Left hindlimb (tissue), 1 donor: Measurements from ENCODE around the gene BABAM2.
"Not testable (repeated sequence)": the region's sequence is repeated elsewhere in the genome, so short reads cannot be mapped to it uniquely, and the experiment has no call there.

Experiments used
- DNase-seq: peaks from one replicate; pipeline ENCODE4 v3.0.0-alpha.2; 2018

BABAM2 gene

GRCh38 chr2:27988306-27988705 is 97.8 kb downstream of the BABAM2 start:
- no peak for DNase-seq

GRCh38 chr2:27988718-27989117 is 98.2 kb downstream of the BABAM2 start:
- DNase-seq, result no peak

- no peak for DNase-seq
Observed at GRCh38 chr2:27989149-27989548, 98.6 kb downstream of the BABAM2 start.

- no peak for DNase-seq
Observed at GRCh38 chr2:27990030-27990590, 99.6 kb downstream of the BABAM2 start.

DNA sequence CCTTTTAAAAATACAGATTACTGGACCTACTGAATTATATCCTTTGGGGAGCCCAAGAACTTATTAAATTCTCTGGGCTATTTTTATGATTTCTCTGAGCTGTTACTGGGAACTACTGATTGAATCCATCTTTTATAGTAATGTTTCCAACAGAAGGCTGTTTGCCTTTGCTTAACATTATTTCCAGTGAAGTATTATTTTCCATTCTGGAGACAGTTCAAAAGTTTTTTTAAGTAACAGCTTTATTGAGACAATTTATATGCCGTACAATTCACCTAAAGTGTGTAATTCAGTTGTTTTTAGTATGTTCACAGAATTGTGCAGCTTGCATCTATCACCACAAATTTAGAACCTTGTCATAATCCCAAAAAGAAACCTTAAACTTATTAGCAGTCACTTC is 100.6 kb downstream of the BABAM2 start:
- DNase-seq, result no peak

GRCh38 chr2:27992787-27993401 is 102.4 kb downstream of the BABAM2 start:
- DNase-seq, result no peak

- no peak for DNase-seq
Observed at GRCh38 chr2:27993402-27993787, 102.9 kb downstream of the BABAM2 start.

DNA sequence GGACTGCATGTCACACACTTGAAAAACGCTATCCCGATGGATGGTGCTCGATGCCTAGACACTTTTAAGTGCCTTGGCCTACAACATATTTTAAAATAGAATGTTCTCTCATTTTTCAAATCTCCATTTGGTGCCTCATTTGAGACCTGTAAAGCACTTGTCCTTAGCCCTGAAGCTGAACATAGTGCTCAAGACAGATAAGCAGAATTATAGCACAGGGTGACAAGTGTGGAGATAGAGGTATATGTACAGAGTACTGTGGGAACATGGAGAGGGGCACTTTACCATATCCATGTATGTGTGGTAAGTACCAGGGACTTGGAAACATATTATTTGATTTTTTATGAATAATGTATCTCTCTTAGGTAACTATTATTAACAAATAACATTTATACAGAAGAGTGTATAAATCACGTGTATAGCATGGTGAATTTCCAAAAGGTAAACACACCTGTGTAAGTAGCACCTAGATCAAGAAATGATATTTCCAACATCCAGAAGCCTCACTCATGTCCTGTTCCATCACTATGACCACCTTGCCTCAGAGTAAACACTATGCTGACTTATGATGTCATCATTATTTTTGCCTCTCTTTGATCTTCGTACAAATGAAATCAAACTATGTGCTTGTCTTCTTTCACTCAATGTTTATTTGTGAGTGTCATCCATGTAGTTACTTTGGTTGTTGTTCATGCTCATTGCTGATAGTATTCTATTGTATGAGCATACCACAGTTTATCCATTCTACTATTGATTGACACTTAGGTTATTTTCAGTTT is 103.6 kb downstream of the BABAM2 start:
- DNase-seq, result no peak

DNA sequence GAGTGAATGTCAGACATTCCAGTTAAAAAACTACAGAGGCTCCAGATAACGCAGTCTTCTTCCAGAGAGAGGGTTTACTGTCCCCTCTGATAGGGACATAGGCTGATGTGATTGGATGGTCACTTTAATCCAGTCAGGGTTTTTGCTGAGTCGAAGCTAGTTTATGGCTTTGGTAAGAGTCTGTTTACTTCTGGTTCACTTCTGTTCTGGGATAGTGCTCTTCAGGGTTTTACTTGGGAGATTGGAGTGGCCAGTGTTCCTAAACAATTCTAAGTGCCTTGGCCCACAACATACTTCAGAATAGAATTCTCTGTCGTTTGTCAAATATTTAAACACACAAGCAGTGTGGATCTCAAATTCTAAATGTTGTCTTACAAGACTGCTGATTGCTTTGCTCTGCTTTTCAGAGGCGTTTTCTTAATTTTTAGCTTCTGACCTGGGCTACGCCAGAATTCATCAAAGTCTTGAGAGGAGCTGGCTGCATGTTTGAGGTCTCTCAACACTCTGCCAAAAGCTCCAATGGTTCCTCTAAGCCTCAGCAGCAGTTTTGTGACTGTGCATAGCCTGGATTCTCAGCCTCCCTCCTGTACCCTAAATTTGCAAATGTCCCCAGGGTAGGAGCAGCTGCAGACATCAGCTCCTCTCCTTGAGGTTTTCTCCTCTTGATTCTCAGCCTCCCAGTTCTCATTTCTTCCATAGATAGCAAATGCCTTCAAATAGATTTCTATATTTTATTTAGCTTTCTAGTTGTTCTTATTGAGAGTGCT is 105.8 kb downstream of the BABAM2 start:
- no peak for DNase-seq

GRCh38 chr2:28000287-28000686 is 109.8 kb downstream of the BABAM2 start:
- DNase-seq, result no peak

- DNase-seq, result no peak
Observed at GRCh38 chr2:28002181-28002580, 111.7 kb downstream of the BABAM2 start.

DNA sequence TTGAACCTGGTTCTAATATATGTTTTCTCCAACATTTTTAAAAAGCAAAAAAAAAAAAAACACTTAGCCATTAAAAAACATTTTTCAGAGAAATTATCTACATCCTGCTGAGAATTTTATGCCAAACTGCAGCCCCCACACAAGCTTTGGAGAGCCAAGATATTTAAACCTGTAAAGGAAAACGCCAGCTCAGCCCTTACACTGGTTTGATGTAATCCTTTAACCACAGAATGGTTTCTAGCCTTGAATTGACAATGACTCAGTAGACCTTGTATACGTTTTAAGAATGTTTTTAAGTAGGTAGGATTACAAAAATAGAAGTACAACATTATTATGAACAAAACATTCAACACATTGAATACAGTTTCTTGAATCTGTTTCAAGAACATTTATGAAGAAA is 113.6 kb downstream of the BABAM2 start:
- no peak for DNase-seq

GRCh38 chr2:28009732-28010131 is 119.2 kb downstream of the BABAM2 start:
- DNase-seq, result no peak

GRCh38 chr2:28011322-28011737 is 120.8 kb downstream of the BABAM2 start:
- no peak for DNase-seq

GRCh38 chr2:28018474-28018873 is 127.9 kb downstream of the BABAM2 start:
- DNase-seq, result not testable (repeated sequence)

DNA sequence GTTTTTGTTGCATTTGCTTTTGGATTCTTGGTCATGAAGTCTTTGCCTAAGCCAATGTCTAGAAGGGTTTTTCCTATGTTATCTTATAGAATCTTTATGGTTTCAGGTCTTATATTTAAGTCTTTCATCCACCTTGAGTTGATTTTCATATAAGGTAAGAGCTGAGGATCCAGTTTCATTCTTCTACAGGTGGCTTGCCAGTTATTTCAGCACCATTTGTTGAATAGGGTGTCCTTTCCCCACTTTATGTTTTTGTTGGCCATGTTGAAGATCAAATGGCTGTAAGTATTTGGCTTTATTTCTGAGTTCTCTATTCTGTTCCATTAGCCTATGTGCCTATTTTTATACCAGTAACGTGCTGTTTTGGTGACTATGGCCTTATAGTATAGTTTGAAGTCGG is 129.0 kb downstream of the BABAM2 start:
- DNase-seq, result not testable (repeated sequence)

DNA sequence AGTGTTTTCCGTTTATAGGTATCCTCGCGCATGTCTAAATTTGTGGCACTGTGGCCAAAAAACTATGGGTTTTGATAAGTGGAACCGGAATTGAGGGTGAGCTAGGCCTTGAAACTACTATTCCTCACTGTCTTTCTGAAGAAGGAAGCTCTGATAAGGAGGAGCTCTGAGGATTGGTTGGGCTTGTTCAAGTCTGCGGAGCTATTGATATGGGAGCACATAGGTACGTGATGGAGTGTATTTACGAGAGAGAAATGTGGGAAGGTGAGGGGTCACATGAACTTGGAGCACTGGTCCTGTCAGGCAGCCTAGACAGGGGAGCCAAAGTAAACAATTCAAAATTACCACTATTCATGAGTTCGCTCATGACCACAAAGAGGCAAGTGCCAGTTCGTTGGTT is 131.4 kb downstream of the BABAM2 start:
- DNase-seq, result no peak

DNA sequence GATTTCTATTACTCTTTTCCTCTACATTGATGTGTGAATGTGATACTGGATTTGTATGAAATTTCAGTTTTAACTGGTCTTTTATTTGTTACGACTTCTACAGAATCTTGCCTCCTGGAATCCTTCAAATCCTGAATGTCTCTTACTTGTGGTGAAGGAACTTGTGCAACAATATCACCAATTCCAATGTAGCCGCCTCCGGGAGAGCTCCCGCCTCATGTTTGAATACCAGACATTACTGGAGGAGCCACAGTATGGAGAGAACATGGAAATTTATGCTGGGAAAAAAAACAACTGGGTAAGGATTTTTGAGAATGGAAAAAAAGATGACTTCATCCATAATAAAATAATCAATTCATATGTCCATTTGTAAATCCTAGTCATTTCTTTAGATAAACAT is 134.6 kb downstream of the BABAM2 start:
- no peak for DNase-seq

DNA sequence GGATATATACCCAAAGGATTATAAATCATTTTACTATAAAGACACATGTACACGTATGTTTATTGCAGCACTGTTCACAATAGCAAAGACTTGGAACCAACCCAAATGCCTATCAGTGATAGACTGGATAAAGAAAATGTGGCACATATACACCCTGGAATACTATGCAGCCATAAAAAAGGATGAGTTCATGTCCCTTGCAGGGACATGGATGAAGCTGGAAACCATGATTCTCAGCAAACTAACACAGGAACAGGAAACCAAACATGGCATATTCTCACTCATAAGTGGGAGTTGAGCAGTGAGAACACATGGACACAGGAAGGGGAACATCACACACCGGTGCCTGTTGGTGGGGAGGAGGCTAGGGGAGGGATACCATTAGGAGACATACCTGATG is 135.7 kb downstream of the BABAM2 start:
- DNase-seq, result not testable (repeated sequence)

- DNase-seq, result no peak
Observed at GRCh38 chr2:28028025-28028424, 137.5 kb downstream of the BABAM2 start.

DNA sequence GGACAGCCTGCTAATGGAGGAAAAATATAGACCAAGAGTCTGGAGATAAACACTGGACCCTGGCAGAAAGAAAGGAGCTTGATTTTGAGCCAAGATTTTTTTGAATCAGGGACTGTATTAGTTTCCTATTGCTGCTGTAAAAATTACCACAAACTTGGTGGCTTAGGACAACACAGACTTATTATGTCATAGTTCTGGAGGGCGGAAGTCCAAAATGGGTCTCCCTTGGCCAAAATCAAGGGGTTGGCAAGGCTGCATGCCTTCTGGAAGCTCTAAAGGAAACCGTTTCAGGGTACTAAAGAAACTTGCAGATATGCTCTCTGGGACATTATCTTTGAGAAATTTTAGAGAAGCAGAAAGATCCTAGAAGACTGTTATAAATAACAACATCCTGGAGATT is 140.1 kb downstream of the BABAM2 start:
- no peak for DNase-seq

DNA sequence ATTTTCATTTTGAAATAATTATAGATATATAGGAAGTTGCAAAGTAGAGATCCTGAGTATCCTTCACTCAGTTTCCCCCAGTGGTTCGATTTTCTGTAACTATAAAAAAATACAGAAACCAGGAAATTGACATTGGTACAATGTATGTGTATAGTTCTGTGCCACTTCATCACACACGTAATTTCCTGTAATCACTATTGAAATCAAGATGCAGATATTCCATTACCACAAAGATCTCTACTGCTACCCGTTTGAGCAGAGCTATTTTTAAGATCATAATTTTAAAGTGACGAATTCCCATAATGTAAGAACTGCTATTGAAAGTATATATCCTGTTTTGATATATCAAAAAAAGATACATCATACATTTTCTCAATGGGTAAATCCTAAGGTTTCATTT is 142.3 kb downstream of the BABAM2 start:
- no peak for DNase-seq

GRCh38 chr2:28034696-28035095 is 144.2 kb downstream of the BABAM2 start:
- DNase-seq, result no peak
